RWPE1 (cell line): ENCODE results near the gene ST7.

Experiments used
- CTCF ChIA-PET: fragments of 350-600 bp; sonication (Branson Sonifier 250); formaldehyde crosslinking; extraction: SDS; loops from one replicate; lab custom pipeline; 2021; lab: Yijun Ruan, JAX
- POLR2A ChIA-PET: fragments of 400-600 bp; formaldehyde crosslinking; extraction: SDS; loops from one replicate; lab custom pipeline; 2020; ENCODE audit warnings: antibody characterized with exemption; ENCODE audit not compliant: low non-redundant PET; lab: Yijun Ruan, JAX
- DNase-seq: peaks from one replicate; pipeline ENCODE4 v3.0.0; 2012; ENCODE audit warnings: low spot score
- H3K27ac ChIP-seq: fragments of 450-650 bp; 2 replicates; pipeline ENCODE4 v1.5.1; 2017
- TF ChIP-seq, protein P1 (sequence below): fragments of 450-650 bp; conservative IDR thresholded peaks from 2 replicates; pipeline ENCODE4 v1.5.1; 2017; ENCODE audit warnings: low read depth, mild to moderate bottlenecking

ST7 gene

GRCh38 chr7:117032810-117033209 is 79.5 kb downstream of the ST7 start:
- no peak overlapping the region for H3K27ac ChIP-seq
- ChIA-PET POLR2A (no interaction called here), CTCF (interaction anchor here (0.6 kb wide), 1 partner anchor 875 kb away, joined by 5 read pairs; no protein-coding TSS in a partner anchor)
- no peak for DNase-seq
- TF ChIP-seq, protein P1, sequence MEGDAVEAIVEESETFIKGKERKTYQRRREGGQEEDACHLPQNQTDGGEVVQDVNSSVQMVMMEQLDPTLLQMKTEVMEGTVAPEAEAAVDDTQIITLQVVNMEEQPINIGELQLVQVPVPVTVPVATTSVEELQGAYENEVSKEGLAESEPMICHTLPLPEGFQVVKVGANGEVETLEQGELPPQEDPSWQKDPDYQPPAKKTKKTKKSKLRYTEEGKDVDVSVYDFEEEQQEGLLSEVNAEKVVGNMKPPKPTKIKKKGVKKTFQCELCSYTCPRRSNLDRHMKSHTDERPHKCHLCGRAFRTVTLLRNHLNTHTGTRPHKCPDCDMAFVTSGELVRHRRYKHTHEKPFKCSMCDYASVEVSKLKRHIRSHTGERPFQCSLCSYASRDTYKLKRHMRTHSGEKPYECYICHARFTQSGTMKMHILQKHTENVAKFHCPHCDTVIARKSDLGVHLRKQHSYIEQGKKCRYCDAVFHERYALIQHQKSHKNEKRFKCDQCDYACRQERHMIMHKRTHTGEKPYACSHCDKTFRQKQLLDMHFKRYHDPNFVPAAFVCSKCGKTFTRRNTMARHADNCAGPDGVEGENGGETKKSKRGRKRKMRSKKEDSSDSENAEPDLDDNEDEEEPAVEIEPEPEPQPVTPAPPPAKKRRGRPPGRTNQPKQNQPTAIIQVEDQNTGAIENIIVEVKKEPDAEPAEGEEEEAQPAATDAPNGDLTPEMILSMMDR: no peak

GRCh38 chr7:117034851-117035464 is 81.7 kb downstream of the ST7 start:
- TF ChIP-seq, protein P1: no peak
- DNase-seq: no peak
- POLR2A ChIA-PET: no interaction called here
- no peak overlapping the region for H3K27ac ChIP-seq
- CTCF ChIA-PET: interaction anchor here (0.5 to 0.6 kb wide), 2 partner anchors 85 to 587 kb away, joined by 3 to 4 read pairs; no protein-coding TSS in a partner anchor

GRCh38 chr7:117035465-117035862 is 82.2 kb downstream of the ST7 start:
- DNase-seq: no peak
- ChIA-PET CTCF (interaction anchor here (0.5 to 0.7 kb wide), 3 partner anchors 308 to 1020 kb away, joined by 3 to 4 read pairs (median 4); no protein-coding TSS in a partner anchor), POLR2A (no interaction called here)
- TF ChIP-seq, protein P1: no peak
- H3K27ac ChIP-seq: no peak overlapping the region

GRCh38 chr7:117036053-117036669 is 82.9 kb downstream of the ST7 start:
- CTCF ChIA-PET: interaction anchor here (0.6 to 0.8 kb wide), 5 partner anchors 105 to 1820 kb away, joined by 3 to 4 read pairs (median 3); no protein-coding TSS in a partner anchor
- TF ChIP-seq, protein P1: no peak
- POLR2A ChIA-PET: no interaction called here
- H3K27ac ChIP-seq: no peak overlapping the region
- no peak for DNase-seq

DNA sequence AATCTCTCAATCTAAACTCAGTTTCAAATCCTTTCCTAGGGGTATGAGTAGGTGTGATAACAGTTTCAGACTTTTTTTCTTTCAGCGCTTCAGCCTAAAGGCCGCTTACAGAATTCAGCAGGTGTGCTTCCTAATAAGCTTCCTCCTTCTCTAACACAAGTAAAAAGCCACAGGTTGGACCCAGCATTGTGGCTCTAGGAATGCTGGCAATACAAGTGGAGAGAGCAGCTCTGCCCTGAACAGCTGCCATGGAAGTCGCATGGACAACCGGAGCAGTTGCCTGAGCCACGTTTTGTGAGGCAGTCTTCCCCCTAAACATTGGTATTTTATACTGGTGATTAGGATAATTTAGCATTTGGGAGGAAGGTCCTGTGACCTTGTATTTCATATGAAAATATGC is 83.5 kb downstream of the ST7 start:
- ChIA-PET CTCF (interaction anchor here (0.6 to 0.8 kb wide), 2 partner anchors 106 to 1820 kb away, joined by 3 to 4 read pairs; no protein-coding TSS in a partner anchor), POLR2A (no interaction called here)
- TF ChIP-seq, protein P1: no peak
- H3K27ac ChIP-seq: no peak overlapping the region
- no peak for DNase-seq

- TF ChIP-seq, protein P1: no peak
- ChIA-PET POLR2A (no interaction called here), CTCF (no interaction called here)
Measured at GRCh38 chr7:117038408-117038807, 85.1 kb downstream of the ST7 start.

More at GRCh38 chr7:117038408-117038807, 85.1 kb downstream of the ST7 start:
- no peak for DNase-seq
- no peak overlapping the region for H3K27ac ChIP-seq
